Effector memory CD4-positive, alpha-beta T cell (primary cell): ENCODE results near the gene THADA.
"Not testable (repeated sequence)": the region's sequence is repeated elsewhere in the genome, so short reads cannot be mapped to it uniquely, and the experiment has no call there.

Experiments used
- DNase-seq, 3 donors: peaks; one replicate each; pipeline ENCODE4 v3.0.0-alpha.2; 2020
- H3K27ac ChIP-seq: 2 replicates; pipeline ENCODE4 v1.7.0; 2013; ENCODE audit warnings: mild to moderate bottlenecking, low read length, moderate library complexity; ENCODE audit not compliant: insufficient read depth, poor library complexity, severe bottlenecking
- H3K27me3 ChIP-seq: replicated peaks from 2 replicates; pipeline ENCODE4 v1.7.0; 2013; ENCODE audit warnings: mild to moderate bottlenecking, low read length; ENCODE audit not compliant: insufficient read depth, control insufficient read depth, poor library complexity, severe bottlenecking
- H3K36me3 ChIP-seq: 2 replicates; pipeline ENCODE4 v1.7.0; 2013; ENCODE audit warnings: mild to moderate bottlenecking, low read length, moderate library complexity; ENCODE audit not compliant: control insufficient read depth, insufficient read depth
- H3K4me1 ChIP-seq: 2 replicates; pipeline ENCODE4 v1.7.0; 2013; ENCODE audit warnings: low read length, mild to moderate bottlenecking; ENCODE audit not compliant: control insufficient read depth, insufficient read depth, poor library complexity, severe bottlenecking
- H3K4me3 ChIP-seq: 2 replicates; pipeline ENCODE4 v1.7.0; 2013; ENCODE audit warnings: low read length, low read depth, mild to moderate bottlenecking; ENCODE audit not compliant: insufficient read depth, poor library complexity, severe bottlenecking
- H3K9me3 ChIP-seq: 2 replicates; pipeline ENCODE4 v1.7.0; 2013; ENCODE audit warnings: mild to moderate bottlenecking, low read length, moderate library complexity; ENCODE audit not compliant: control insufficient read depth

THADA gene

GRCh38 chr2:43542285-43542933 is 53.4 kb downstream of the THADA start:
- H3K9me3 ChIP-seq, result no peaks in the 10 kb centered on the region
- no peaks in the 10 kb centered on the region for H3K27me3 ChIP-seq
- no peak overlapping the region for H3K4me3 ChIP-seq
- no peak for DNase-seq
- no peaks in the 10 kb centered on the region for H3K4me1 ChIP-seq
- H3K27ac ChIP-seq, result no peak overlapping the region
- peaks cover 14% of the 10 kb centered on the region for H3K36me3 ChIP-seq

DNA sequence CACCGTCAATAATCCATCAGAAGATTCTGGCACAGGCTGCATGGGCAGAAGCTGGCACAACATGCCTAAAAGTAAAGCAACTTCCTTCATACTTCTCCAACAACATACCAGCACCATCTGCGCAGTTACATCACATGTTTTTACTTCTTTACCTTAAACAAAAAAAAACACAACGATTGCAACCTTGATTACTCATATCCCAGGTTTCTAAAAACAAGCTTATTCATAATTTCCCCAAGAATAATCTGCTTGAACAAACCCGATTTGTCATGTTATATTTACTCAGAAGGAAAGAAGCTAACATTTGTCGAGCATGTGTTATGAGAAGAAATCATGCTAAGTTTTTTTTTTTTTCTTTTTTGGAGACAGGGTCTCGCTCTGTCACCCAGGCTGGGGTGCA is 54.7 kb downstream of the THADA start:
- Histone ChIP-seq H3K36me3 (peaks cover 14% of the 10 kb centered on the region), H3K9me3 (no peaks in the 10 kb centered on the region), H3K4me1 (no peaks in the 10 kb centered on the region), H3K27ac (no peak overlapping the region), H3K27me3 (no peaks in the 10 kb centered on the region), H3K4me3 (no peak overlapping the region)
- no peak for DNase-seq

DNA sequence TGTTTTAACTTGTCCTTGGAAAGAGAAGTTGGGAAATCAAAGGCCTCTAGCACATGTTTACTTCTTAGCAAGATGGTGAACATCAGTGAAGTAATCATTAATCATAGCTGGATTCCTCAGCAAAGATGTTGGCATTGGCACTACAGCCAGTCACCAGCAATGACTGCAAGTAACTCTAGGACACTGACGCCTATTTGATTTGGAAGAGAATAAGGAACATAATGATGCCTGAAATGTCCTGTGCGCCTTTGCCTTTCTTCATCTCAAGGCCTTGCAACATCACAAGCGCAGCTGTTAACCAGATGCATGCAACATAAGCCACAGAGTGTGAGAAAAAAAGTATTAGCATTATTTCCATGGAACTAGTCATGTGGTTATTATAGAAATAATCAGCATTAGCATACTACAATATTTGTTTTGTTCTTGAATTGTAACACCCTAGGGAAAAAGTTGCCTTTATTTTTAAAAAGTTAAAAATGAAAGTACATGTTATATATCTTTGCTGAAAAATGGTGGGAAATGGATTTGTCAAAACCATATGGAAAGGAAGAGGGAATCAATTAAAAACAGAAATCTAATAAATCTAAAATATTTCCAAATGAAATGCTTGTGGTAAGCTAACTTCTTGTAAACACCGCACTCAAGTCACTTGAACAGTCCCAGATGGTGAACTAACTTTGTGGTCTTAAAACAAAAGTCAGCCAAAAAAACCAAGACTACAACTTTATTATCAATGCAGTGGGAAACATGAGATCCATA is 55.6 kb downstream of the THADA start:
- Histone ChIP-seq H3K4me3 (no peak overlapping the region), H3K9me3 (no peaks in the 10 kb centered on the region), H3K4me1 (no peaks in the 10 kb centered on the region), H3K27ac (no peak overlapping the region), H3K36me3 (peaks cover 14% of the 10 kb centered on the region), H3K27me3 (no peaks in the 10 kb centered on the region)
- no peak for DNase-seq

DNA sequence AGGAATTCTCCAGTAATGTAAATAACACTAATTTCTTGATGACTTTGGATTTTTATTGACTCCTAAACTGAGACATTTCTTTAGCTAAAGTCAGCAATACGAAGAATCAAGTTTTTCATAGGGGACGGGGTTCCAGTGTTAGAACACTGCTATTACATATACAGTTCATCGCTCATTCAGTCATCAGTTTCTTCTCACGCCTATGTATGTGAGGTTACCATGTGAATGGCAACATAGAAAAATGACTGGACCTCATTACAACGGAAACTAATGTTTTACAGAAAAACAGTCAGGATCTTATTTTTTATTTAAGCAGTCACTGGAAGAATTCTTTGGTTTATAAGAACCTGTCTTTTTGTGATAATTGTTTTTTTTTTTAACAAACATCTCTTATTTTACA is 56.4 kb downstream of the THADA start:
- no peaks in the 10 kb centered on the region for H3K27me3 ChIP-seq
- H3K9me3 ChIP-seq, result no peaks in the 10 kb centered on the region
- no peaks in the 10 kb centered on the region for H3K4me1 ChIP-seq
- H3K27ac ChIP-seq, result no peak overlapping the region
- DNase-seq, result no peak
- H3K36me3 ChIP-seq, result peaks cover 14% of the 10 kb centered on the region
- H3K4me3 ChIP-seq, result no peak overlapping the region

DNA sequence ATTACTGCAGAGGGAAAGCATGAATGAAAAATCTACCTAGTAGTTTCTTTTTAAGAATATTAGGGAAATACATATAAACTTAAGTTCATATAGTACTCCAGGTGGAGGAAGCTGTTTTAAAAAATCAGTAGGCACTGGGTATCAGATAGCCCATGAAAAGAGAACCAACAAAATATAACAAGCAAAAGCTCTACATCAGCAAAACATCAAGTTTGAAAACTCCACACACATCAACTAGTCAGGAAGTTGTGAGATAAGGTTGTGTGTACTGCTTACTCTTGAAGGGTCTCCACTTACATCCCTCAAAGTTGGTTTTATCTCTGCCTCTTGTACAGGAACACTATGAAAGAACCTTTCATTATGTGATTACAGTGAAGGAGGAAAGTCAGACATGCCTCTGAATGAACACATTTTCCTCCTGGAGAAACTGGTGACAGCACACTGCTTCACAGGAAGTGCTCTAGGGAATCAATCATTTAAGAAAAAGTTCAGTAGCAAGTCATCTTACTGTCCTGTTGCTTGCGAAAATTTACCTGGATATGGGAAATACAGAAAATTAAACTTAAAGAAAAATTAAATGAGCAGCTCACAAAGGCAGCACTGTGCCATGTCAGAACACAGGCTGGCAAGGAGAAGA is 57.7 kb downstream of the THADA start:
- H3K9me3 ChIP-seq, result no peaks in the 10 kb centered on the region
- peaks cover 14% of the 10 kb centered on the region for H3K36me3 ChIP-seq
- no peak overlapping the region for H3K4me3 ChIP-seq
- no peaks in the 10 kb centered on the region for H3K4me1 ChIP-seq
- DNase-seq, result no peak
- H3K27me3 ChIP-seq, result no peaks in the 10 kb centered on the region
- H3K27ac ChIP-seq, result no peak overlapping the region

DNA sequence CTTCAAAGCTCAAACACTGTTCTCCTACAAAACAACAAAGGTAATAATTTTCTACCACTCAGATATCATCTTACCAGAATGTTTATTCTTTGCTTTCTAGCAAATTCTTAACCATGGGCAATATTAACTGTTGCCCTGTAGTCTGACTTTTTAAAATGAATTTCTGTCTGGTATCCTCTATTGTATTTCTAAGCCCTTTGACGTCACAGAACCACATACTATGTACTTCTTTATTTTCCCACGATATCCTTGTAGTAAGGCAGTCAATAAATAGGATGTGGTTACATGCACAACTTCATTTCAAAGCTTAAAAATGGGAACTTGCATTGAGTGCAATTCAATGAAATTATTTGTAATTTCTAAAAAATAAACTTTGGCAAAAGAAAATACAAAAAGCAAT is 58.7 kb downstream of the THADA start:
- no peaks in the 10 kb centered on the region for H3K4me1 ChIP-seq
- H3K27me3 ChIP-seq, result no peaks in the 10 kb centered on the region
- no peak for DNase-seq
- peaks cover 14% of the 10 kb centered on the region for H3K36me3 ChIP-seq
- no peaks in the 10 kb centered on the region for H3K9me3 ChIP-seq
- no peak overlapping the region for H3K27ac ChIP-seq
- H3K4me3 ChIP-seq, result no peak overlapping the region

- Histone ChIP-seq H3K9me3 (no peaks in the 10 kb centered on the region), H3K4me3 (no peak overlapping the region), H3K36me3 (peaks cover 4% of the 10 kb centered on the region), H3K4me1 (no peaks in the 10 kb centered on the region), H3K27ac (no peak overlapping the region), H3K27me3 (no peaks in the 10 kb centered on the region)
- DNase-seq, result no peak
Observed at GRCh38 chr2:43534569-43534968, 61.3 kb downstream of the THADA start.

GRCh38 chr2:43532572-43532971 is 63.3 kb downstream of the THADA start:
- not testable (repeated sequence) for H3K4me1 ChIP-seq, H3K27me3 ChIP-seq, H3K4me3 ChIP-seq, H3K27ac ChIP-seq, H3K9me3 ChIP-seq, H3K36me3 ChIP-seq, DNase-seq

- no peak for DNase-seq
- H3K4me3 ChIP-seq, result no peak overlapping the region
- H3K9me3 ChIP-seq, result no peaks in the 10 kb centered on the region
- H3K27ac ChIP-seq, result no peak overlapping the region
- H3K4me1 ChIP-seq, result no peaks in the 10 kb centered on the region
- H3K36me3 ChIP-seq, result no peaks in the 10 kb centered on the region
- H3K27me3 ChIP-seq, result no peaks in the 10 kb centered on the region
Observed at GRCh38 chr2:43531251-43531650, 64.6 kb downstream of the THADA start.

GRCh38 chr2:43526994-43527393 is 68.8 kb downstream of the THADA start:
- no peak for DNase-seq
- H3K36me3 ChIP-seq, result peaks cover 6% of the 10 kb centered on the region
- H3K27ac ChIP-seq, result no peak overlapping the region
- no peak overlapping the region for H3K4me3 ChIP-seq
- no peaks in the 10 kb centered on the region for H3K4me1 ChIP-seq
- no peaks in the 10 kb centered on the region for H3K9me3 ChIP-seq
- no peaks in the 10 kb centered on the region for H3K27me3 ChIP-seq
